HEK293 (cell line): ENCODE data around the gene LIN37.

Experiments
- ATF2 ChIP-seq: fragments of 450-650 bp; formaldehyde crosslinking; IDR thresholded peaks from 2 replicates; pipeline ENCODE4 v1.5.1; 2016; ENCODE audit warnings: missing biosample characterization, missing genetic modification characterization, low read depth
- BCL11B ChIP-seq: fragments of 450-650 bp; formaldehyde crosslinking; IDR thresholded peaks from 2 replicates; pipeline ENCODE4 v1.5.1; 2016; ENCODE audit warnings: low read depth, missing biosample characterization, missing genetic modification characterization
- GFI1B ChIP-seq: fragments of 450-650 bp; formaldehyde crosslinking; IDR thresholded peaks from 2 replicates; pipeline ENCODE4 v1.5.1; 2016; ENCODE audit warnings: missing biosample characterization, missing genetic modification characterization
- HOXC10 ChIP-seq: sonication (generic); formaldehyde crosslinking; IDR thresholded peaks from 2 replicates; pipeline ENCODE4 v1.8.1; 2023; ENCODE audit warnings: mild to moderate bottlenecking, missing genetic modification reagents
- KLF8 ChIP-seq: fragments of 450-650 bp; formaldehyde crosslinking; IDR thresholded peaks from 2 replicates; pipeline ENCODE4 v1.5.1; 2016; ENCODE audit warnings: missing biosample characterization, missing genetic modification characterization
- OSR2 ChIP-seq: fragments of 450-650 bp; formaldehyde crosslinking; IDR thresholded peaks from 2 replicates; pipeline ENCODE4 v1.5.1; 2016; ENCODE audit warnings: missing biosample characterization, missing genetic modification characterization
- PRDM1 ChIP-seq: fragments of 450-650 bp; formaldehyde crosslinking; IDR thresholded peaks from 2 replicates; pipeline ENCODE4; 2016; ENCODE audit warnings: missing biosample characterization, missing genetic modification characterization
- PRDM10 ChIP-seq: fragments of 450-650 bp; formaldehyde crosslinking; IDR thresholded peaks from 2 replicates; pipeline ENCODE4 v1.5.1; 2016; ENCODE audit warnings: missing biosample characterization, missing genetic modification characterization
- REST ChIP-seq: fragments of 450-650 bp; formaldehyde crosslinking; IDR thresholded peaks from 2 replicates; pipeline ENCODE4 v1.5.1; 2016; ENCODE audit warnings: missing biosample characterization, missing genetic modification characterization
- SP3 ChIP-seq: fragments of 450-650 bp; formaldehyde crosslinking; IDR thresholded peaks from 2 replicates; pipeline ENCODE4 v1.5.1; 2016; ENCODE audit warnings: missing biosample characterization, missing genetic modification characterization
- SP7 ChIP-seq: fragments of 450-650 bp; formaldehyde crosslinking; IDR thresholded peaks from 2 replicates; pipeline ENCODE4 v1.5.1; 2016; ENCODE audit warnings: missing biosample characterization, missing genetic modification characterization
- ZBTB44 ChIP-seq: fragments of 450-650 bp; IDR thresholded peaks from 2 replicates; pipeline ENCODE4 v1.5.1; 2018; ENCODE audit warnings: missing biosample characterization, mild to moderate bottlenecking, missing genetic modification characterization
- ZBTB48 ChIP-seq: fragments of 450-650 bp; formaldehyde crosslinking; IDR thresholded peaks from 2 replicates; pipeline ENCODE4 v1.5.1; 2016; ENCODE audit warnings: missing biosample characterization, missing genetic modification characterization
- ZNF10 ChIP-seq: fragments of 450-650 bp; formaldehyde crosslinking; IDR thresholded peaks from 2 replicates; pipeline ENCODE4 v1.5.1; 2017; ENCODE audit warnings: missing biosample characterization, missing genetic modification characterization
- ZNF138 ChIP-seq: fragments of 450-650 bp; formaldehyde crosslinking; IDR thresholded peaks from 2 replicates; pipeline ENCODE4 v1.5.1; 2016; ENCODE audit warnings: missing biosample characterization, missing genetic modification characterization, borderline replicate concordance
- ZNF174 ChIP-seq: fragments of 450-650 bp; formaldehyde crosslinking; IDR thresholded peaks from 2 replicates; pipeline ENCODE4 v1.5.0; 2017; ENCODE audit warnings: missing biosample characterization, mild to moderate bottlenecking, missing genetic modification characterization
- ZNF211 ChIP-seq: fragments of 450-650 bp; formaldehyde crosslinking; IDR thresholded peaks from 2 replicates; pipeline ENCODE4 v1.5.1; 2016; ENCODE audit warnings: low read depth, missing biosample characterization, missing genetic modification characterization
- ZNF26 ChIP-seq: fragments of 450-650 bp; formaldehyde crosslinking; IDR thresholded peaks from 2 replicates; pipeline ENCODE4 v1.5.1; 2016; ENCODE audit warnings: missing biosample characterization, missing genetic modification characterization
- ZNF274 ChIP-seq, 2 experiments: fragments of 200-500 bp in 1 of 2; fragments of 450-650 bp in 1 of 2; sonication (Bioruptor generic) in 1 of 2; formaldehyde crosslinking in 1 of 2; IDR thresholded peaks; 2 replicates each; pipeline versions ENCODE4 v1.5.1 to v1.6.1; 2014 to 2016; ENCODE audit warnings: borderline replicate concordance in 1 of 2, inconsistent platforms in 1 of 2, low read length in 1 of 2, missing biosample characterization in 1 of 2, missing genetic modification characterization in 1 of 2
- ZNF341 ChIP-seq: fragments of 450-650 bp; formaldehyde crosslinking; IDR thresholded peaks from 2 replicates; pipeline ENCODE4; 2016; ENCODE audit warnings: low read depth, missing biosample characterization, missing genetic modification characterization
- ZNF362 ChIP-seq: fragments of 450-650 bp; formaldehyde crosslinking; IDR thresholded peaks from 2 replicates; pipeline ENCODE4 v1.5.1; 2016; ENCODE audit warnings: missing biosample characterization, missing genetic modification characterization
- ZNF394 ChIP-seq: fragments of 450-650 bp; formaldehyde crosslinking; IDR thresholded peaks from 2 replicates; pipeline ENCODE4 v1.5.1; 2016; ENCODE audit warnings: missing biosample characterization, missing genetic modification characterization, mild to moderate bottlenecking, moderate library complexity, borderline replicate concordance
- ZNF580 ChIP-seq: fragments of 450-650 bp; formaldehyde crosslinking; IDR thresholded peaks from 2 replicates; pipeline ENCODE4 v1.5.1; 2016; ENCODE audit warnings: missing biosample characterization, missing genetic modification characterization
- ZNF660 ChIP-seq: fragments of 450-650 bp; IDR thresholded peaks from 2 replicates; pipeline ENCODE4 v1.5.1; 2018; ENCODE audit warnings: missing biosample characterization, mild to moderate bottlenecking, missing genetic modification characterization
- ZNF670 ChIP-seq: fragments of 450-650 bp; formaldehyde crosslinking; IDR thresholded peaks from 2 replicates; pipeline ENCODE4 v1.5.1; 2016; ENCODE audit warnings: missing biosample characterization, missing genetic modification characterization, low read depth

The LIN37 gene

GRCh38 chr19:35757749-35758608 is 9.6 kb downstream of the LIN37 start, which contains the start of gene PROSER3 (continued):
- peak; percentile 100 for TF ChIP-seq KLF8 (tag by site-specific recombination)
- TF ChIP-seq ZNF660 (tag by site-specific recombination) = peak; percentile 76
- TF ChIP-seq PRDM1 (tag by site-specific recombination) = no peak
- peak; percentile 96 for TF ChIP-seq SP3
- TF ChIP-seq SP7 = peak; percentile 83
- no peak for TF ChIP-seq BCL11B (tag by site-specific recombination)
- TF ChIP-seq ZNF362 (tag by site-specific recombination) = no peak
- peak; percentile 100 for TF ChIP-seq ZNF341 (tag by site-specific recombination)
- peak; percentile 1 for TF ChIP-seq ZNF580
- TF ChIP-seq HOXC10 = no peak
- no peak for TF ChIP-seq ATF2 (tag by site-specific recombination)
- no peak for TF ChIP-seq OSR2 (tag by site-specific recombination)
- TF ChIP-seq GFI1B = no peak
- no peak for TF ChIP-seq ZNF211 (tag by site-specific recombination)
- TF ChIP-seq ZNF10 (tag by site-specific recombination) = peak; percentile 95; the same call in 1 of the 2 replicates
- TF ChIP-seq ZNF394 (tag by site-specific recombination) = peak; percentile 79
- TF ChIP-seq REST (tag by site-specific recombination) = peak; percentile 29; the same call in 1 of the 2 replicates
- TF ChIP-seq ZNF274 (IDR thresholded peaks at IDR 0.05; ENCODE audit: low read length) = no peak
- no peak for TF ChIP-seq ZNF274 (tag by site-specific recombination; IDR thresholded peaks at IDR 0.05; ENCODE audit: borderline replicate concordance)
- TF ChIP-seq ZNF670 (tag by site-specific recombination) = no peak
- TF ChIP-seq ZNF138 = no peak
- peak; percentile 96 for TF ChIP-seq ZBTB48
- peak; percentile 68; the same call in 1 of the 2 replicates for TF ChIP-seq ZBTB44 (tag by site-specific recombination)
- TF ChIP-seq ZNF174 (tag by site-specific recombination) = no peak
- TF ChIP-seq PRDM10 (tag by site-specific recombination) = peak; percentile 72
- no peak for TF ChIP-seq ZNF26 (tag by site-specific recombination)
